Measurements from ENCODE around the gene DCPS. TPM values are rescaled to one million over a fixed set of nuclear protein-coding genes. Genes with fewer than 3 reads are reported as not detected.

DCPS gene
- total RNA-seq, 2 donors from 2014 or later = 3.0 to 17.9 TPM

DNA sequence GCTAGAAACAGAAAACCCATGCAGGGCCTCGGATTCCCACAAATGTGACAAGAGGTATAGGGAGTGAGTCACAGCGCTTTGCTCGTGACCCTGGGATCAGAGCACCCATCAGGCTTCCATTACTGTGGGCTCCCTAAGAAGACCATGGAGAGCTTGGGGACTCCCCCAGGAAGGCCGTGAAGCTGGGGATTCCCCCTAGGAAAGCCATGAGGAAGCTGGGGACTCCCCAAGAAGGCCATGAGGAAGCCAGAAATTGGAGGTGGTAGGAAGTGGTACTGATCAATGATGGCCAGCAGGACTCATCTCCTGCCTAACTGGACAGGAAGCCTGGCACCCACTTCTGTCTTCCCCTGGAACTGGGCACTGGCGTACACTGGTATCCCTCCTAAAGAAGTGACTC, 10.1 kb upstream of the DCPS start:
- DNase-seq (no peak), ATAC-seq (no peak)
- Histone ChIP-seq H3K4me3 (no peak overlapping the region), H3K27ac (no peak overlapping the region), H3K4me1 (no peaks in the 10 kb centered on the region), H3K36me3 (replicated peaks in 1 of 2; ENCODE audit: insufficient read depth in 1 of 2, low read depth in 2 of 2) (peaks cover 0 to 13% of the 10 kb centered on the region in 2 donors), H3K9me3 (no peaks in the 10 kb centered on the region), H3K27me3 (no peaks in the 10 kb centered on the region)
- TF ChIP-seq, protein P1, sequence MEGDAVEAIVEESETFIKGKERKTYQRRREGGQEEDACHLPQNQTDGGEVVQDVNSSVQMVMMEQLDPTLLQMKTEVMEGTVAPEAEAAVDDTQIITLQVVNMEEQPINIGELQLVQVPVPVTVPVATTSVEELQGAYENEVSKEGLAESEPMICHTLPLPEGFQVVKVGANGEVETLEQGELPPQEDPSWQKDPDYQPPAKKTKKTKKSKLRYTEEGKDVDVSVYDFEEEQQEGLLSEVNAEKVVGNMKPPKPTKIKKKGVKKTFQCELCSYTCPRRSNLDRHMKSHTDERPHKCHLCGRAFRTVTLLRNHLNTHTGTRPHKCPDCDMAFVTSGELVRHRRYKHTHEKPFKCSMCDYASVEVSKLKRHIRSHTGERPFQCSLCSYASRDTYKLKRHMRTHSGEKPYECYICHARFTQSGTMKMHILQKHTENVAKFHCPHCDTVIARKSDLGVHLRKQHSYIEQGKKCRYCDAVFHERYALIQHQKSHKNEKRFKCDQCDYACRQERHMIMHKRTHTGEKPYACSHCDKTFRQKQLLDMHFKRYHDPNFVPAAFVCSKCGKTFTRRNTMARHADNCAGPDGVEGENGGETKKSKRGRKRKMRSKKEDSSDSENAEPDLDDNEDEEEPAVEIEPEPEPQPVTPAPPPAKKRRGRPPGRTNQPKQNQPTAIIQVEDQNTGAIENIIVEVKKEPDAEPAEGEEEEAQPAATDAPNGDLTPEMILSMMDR (IDR thresholded peaks at IDR 0.05) = no peak
- no peak for TF ChIP-seq POLR2A (IDR thresholded peaks at IDR 0.05)
- WGBS, 2 donors = 84 to 87% methylated on average over 5 of the region's 5 CpGs
- intact Hi-C loops (cut with DNase I) = no loop called here

DNA sequence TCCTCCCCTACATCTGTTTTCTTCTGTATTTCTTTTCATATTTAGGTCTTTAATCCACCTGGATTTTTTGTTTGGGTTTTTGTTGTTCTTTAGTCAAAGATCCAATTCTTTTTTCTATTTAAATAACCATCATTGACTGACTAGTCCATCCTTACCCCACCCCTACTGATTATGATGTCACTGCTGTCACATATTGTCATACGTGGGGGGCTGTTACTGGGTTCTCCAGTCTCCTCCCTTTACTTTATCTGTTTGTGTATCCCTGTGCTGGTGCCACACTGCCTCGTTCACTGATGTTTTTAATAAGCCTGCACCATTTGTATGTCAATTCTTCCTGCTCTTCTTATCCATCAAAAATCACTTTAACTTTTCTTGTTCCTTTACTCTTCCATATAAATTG, 6.9 kb upstream of the DCPS start:
- 64 to 84% methylated on average over 2 of the region's 2 CpGs for WGBS, 2 donors
- DNase-seq = no peak
- Histone ChIP-seq H3K9me3 (no peaks in the 10 kb centered on the region), H3K27ac (no peak overlapping the region), H3K4me1 (no peaks in the 10 kb centered on the region), H3K36me3 (replicated peaks in 1 of 2; ENCODE audit: insufficient read depth in 1 of 2, low read depth in 2 of 2) (peaks cover 0 to 11% of the 10 kb centered on the region in 2 donors), H3K27me3 (no peaks in the 10 kb centered on the region), H3K4me3 (no peak overlapping the region)
- intact Hi-C loops (cut with DNase I) = no loop called here
- TF ChIP-seq, protein P1 (IDR thresholded peaks at IDR 0.05) = no peak
- no peak for TF ChIP-seq POLR2A (IDR thresholded peaks at IDR 0.05)
- ATAC-seq = no peak

DNA sequence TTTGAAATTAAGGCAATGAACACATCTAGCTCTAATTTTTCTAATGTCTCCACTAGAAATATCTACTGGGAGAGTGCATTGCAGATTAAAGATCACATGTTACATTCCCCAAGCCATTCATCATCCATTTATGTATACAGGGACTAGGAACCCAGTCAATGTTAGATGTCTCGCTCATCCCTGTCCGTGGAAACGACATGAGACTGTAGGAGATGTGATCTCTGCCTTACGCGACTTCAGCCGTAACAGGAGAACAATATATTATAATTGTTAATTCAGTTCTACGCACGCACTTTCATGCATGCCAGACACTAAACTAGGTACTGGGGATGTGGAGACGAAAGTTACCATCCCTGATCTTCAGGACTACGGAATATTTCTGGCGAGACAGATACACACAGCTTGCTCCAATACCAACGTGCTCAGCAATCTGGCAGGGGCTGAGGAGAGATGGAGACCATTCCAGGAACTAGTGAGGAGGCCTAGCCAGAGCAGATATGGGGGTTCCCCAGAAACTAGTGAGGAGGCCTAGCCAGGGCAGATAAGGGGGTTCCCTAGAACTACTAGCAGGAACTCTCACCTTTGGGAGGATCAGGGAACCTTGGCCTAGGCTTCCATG, 706 bp downstream of the DCPS start:
- Histone ChIP-seq H3K36me3 (replicated peaks in 1 of 2; ENCODE audit: insufficient read depth in 1 of 2, low read depth in 2 of 2) (no peaks in the 10 kb centered on the region), H3K4me3 (peak overlapping the region; percentile 53 to 79), H3K9me3 (no peaks in the 10 kb centered on the region), H3K4me1 (peaks cover 19% of the 10 kb centered on the region), H3K27me3 (no peaks in the 10 kb centered on the region), H3K27ac (peak overlapping the region; percentile 71 to 90 (median 86))
- TF ChIP-seq POLR2A (IDR thresholded peaks at IDR 0.05) = no peak
- TF ChIP-seq, protein P1 (IDR thresholded peaks at IDR 0.05) = no peak
- WGBS, 2 donors = 27 to 41% methylated on average over 12 of the region's 12 CpGs
- ATAC-seq (no peak), DNase-seq (no peak)
- intact Hi-C loops (cut with DNase I) = no loop called here

DNA sequence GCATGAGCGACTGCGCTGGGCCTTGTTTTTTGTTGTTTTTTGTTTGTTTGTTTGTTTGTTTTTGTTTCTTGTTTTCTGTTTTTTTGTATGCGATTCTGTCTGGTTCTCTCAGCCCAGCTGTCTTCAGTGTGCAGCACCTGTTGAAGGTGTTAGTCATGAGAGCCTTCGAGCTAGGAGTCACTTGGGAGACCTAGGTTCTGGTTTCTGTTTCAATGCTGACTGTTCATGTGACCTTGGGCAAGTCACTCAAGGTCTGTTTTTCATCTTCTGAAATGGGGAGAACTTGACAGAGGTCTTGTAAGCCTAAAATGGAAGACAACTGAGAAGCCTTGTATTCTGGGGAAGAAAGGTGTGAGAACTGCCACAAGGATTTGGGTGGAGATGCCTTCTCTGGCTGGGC, 1.8 kb downstream of the DCPS start:
- ATAC-seq (no peak), DNase-seq (no peak)
- Histone ChIP-seq H3K27me3 (no peaks in the 10 kb centered on the region), H3K4me1 (peaks cover 23% of the 10 kb centered on the region), H3K9me3 (no peaks in the 10 kb centered on the region), H3K36me3 (replicated peaks in 1 of 2; ENCODE audit: insufficient read depth in 1 of 2, low read depth in 2 of 2) (no peaks in the 10 kb centered on the region), H3K27ac (no peak overlapping the region), H3K4me3 (no peak overlapping the region)
- WGBS, 2 donors = 85 to 90% methylated on average over 4 of the region's 4 CpGs
- intact Hi-C loops (cut with DNase I) = no loop called here
- TF ChIP-seq, protein P1 (IDR thresholded peaks at IDR 0.05) = no peak
- no peak for TF ChIP-seq POLR2A (IDR thresholded peaks at IDR 0.05)

DNA sequence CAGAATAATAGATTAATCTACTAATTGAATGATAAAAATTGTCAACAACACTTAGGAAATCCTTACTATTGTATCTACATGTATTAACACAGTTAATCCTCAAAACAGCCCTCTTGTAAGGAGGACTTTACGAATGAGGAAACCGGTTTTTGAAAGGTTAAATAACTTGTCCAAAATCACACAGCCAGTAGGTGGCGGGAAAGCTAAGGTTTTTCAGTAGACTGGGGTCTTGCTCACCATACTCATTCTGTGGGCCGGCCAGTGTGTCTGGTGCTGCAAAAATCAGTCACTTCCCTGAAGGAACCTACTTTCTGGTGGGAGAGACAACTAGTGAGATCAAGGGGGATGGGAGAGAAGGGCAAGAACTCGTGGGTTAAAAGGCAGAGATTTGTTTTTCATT, 3.8 kb downstream of the DCPS start:
- Histone ChIP-seq H3K27ac (peak overlapping the region in 1 of 4 donors; percentile 42), H3K4me3 (no peak overlapping the region), H3K9me3 (no peaks in the 10 kb centered on the region), H3K36me3 (replicated peaks in 1 of 2; ENCODE audit: insufficient read depth in 1 of 2, low read depth in 2 of 2) (no peaks in the 10 kb centered on the region), H3K4me1 (peaks cover 25% of the 10 kb centered on the region), H3K27me3 (no peaks in the 10 kb centered on the region)
- 19 to 33% methylated on average over 5 of the region's 5 CpGs for WGBS, 2 donors
- intact Hi-C loops (cut with DNase I) = no loop called here
- TF ChIP-seq POLR2A (IDR thresholded peaks at IDR 0.05) = no peak
- TF ChIP-seq, protein P1 (IDR thresholded peaks at IDR 0.05) = peak in 4 of 7 experiments; percentile 10 to 49 (median 39)
- ATAC-seq = no peak
- peak in 2 of 4 donors; percentile 54 to 61 for DNase-seq

All from body of pancreas (tissue), 4 donors.